ENCODE results near the gene ARHGAP40. TPM values are rescaled to one million over a fixed set of nuclear protein-coding genes. Genes with fewer than 3 reads are reported as not detected.

ARHGAP40 gene
- polyA plus RNA-seq, 3 donors from 2014 or later = not detected

GRCh38 chr20:38659597-38659880 is 57.9 kb downstream of the ARHGAP40 start:
- Mint-ChIP-seq H3K9me3 (no peaks in the 10 kb centered on the region), H3K4me1 (no peaks in the 10 kb centered on the region), H3K27ac (no peak overlapping the region), H3K36me3 (no peaks in the 10 kb centered on the region), H3K27me3 (ENCODE audit: low read depth in 3 of 3) (peaks cover 5 to 11% (median 6%) of the 10 kb centered on the region in 3 donors), H3K4me3 (no peak overlapping the region)
- no peak for DNase-seq

DNA sequence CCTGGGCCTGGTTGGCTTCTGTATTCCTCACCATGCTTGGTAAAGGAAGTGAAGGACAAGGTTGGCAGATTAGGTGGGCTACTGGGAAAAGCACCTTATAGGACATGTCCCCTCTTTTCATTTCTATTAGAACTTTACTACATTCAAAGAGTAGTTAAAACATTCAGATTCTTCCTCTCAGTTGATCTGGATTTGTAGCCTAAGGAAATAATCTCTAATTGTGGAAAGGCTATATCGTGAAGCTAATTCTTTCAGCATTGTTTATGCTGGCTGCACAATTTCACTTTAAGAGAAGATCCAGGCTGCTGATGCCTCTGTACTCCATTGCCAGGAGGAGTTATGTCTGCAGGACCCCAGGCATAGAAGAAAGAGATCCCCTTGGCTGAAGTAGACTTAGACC is 58.8 kb downstream of the ARHGAP40 start:
- no peak for DNase-seq

GRCh38 chr20:38663660-38664059 is 62.1 kb downstream of the ARHGAP40 start:
- Mint-ChIP-seq H3K4me1 (no peaks in the 10 kb centered on the region), H3K9me3 (no peaks in the 10 kb centered on the region), H3K27me3 (ENCODE audit: low read depth in 3 of 3) (peaks cover under 1 to 19% (median 6%) of the 10 kb centered on the region in 3 donors), H3K27ac (no peak overlapping the region), H3K36me3 (no peaks in the 10 kb centered on the region), H3K4me3 (no peak overlapping the region)
- DNase-seq = no peak

More for the DNA sequence above, 58.8 kb downstream of the ARHGAP40 start:
- H3K36me3 Mint-ChIP-seq = no peaks in the 10 kb centered on the region
- no peak overlapping the region for H3K4me3 Mint-ChIP-seq
- no peaks in the 10 kb centered on the region for H3K9me3 Mint-ChIP-seq
- no peak overlapping the region for H3K27ac Mint-ChIP-seq
- no peaks in the 10 kb centered on the region for H3K4me1 Mint-ChIP-seq
- peaks cover 4 to 13% (median 6%) of the 10 kb centered on the region in 3 donors for H3K27me3 Mint-ChIP-seq (ENCODE audit: low read depth in 3 of 3)

DNA sequence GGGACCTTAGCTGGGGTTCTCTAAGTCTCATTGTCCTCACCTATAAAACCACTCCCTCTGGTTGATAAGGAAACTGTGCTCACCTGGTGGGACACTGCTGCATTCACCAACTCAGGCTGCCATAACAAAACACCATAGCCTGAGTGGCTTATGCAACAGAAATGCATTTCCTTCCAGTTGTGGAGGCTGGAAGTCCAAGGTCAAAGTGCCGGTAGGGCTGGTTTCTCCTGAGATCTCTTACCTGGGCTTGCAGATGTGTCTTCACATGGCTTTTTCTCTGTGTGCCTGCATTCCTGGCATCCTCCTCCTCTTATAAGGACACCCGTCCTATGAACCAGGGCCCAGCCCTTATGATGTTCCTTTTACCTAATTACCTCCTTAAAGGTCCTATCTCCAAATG is 62.7 kb downstream of the ARHGAP40 start:
- Mint-ChIP-seq H3K36me3 (no peaks in the 10 kb centered on the region), H3K9me3 (no peaks in the 10 kb centered on the region), H3K27ac (no peak overlapping the region), H3K4me3 (no peak overlapping the region), H3K4me1 (no peaks in the 10 kb centered on the region), H3K27me3 (ENCODE audit: low read depth in 3 of 3) (peaks cover 4 to 20% (median 6%) of the 10 kb centered on the region in 3 donors)
- DNase-seq = no peak

GRCh38 chr20:38665094-38665493 is 63.5 kb downstream of the ARHGAP40 start:
- Mint-ChIP-seq H3K4me1 (no peaks in the 10 kb centered on the region), H3K27me3 (ENCODE audit: low read depth in 3 of 3) (peaks cover 4 to 21% (median 10%) of the 10 kb centered on the region in 3 donors), H3K4me3 (no peak overlapping the region), H3K36me3 (peaks cover 0 to 4% (median 0%) of the 10 kb centered on the region in 3 donors), H3K9me3 (no peaks in the 10 kb centered on the region), H3K27ac (no peak overlapping the region)
- no peak for DNase-seq

DNA sequence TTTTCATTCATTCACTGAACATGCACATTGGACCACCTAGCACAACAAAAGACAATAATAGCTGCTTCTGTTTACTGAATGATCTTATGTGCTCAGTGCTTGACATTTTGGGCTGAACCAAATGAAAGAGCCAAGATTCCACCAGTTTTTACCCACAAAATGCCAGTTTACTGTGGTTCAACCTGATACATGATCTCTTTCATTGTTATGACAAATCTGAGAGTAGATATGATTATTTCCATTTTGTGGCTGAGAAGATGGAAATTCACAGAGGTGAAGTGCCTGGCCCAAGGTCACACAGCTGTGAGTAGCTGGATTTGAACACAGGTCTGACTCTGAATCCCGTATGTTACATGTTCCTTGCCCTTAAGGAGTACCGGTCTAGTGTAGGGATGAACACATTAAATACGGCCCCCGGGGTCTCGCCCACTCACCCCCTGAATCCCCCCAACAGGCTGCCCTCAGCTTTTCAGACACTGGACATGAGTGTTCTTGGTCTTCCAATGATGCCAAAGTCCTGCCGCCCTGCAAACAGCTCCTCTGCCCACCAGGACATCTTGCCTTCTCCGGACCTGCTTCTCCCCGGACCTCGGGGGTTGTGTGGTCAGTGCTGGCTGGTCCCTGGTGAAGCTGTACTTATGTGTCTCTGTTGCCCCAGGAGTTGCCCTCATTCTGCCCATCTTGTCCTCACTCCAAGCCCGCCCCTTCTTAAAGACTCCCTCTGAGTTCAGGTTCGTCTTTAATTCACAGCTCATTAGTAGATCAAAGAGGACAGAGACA is 64.1 kb downstream of the ARHGAP40 start:
- Mint-ChIP-seq H3K36me3 (peaks cover 0 to 4% (median 0%) of the 10 kb centered on the region in 3 donors), H3K4me1 (no peaks in the 10 kb centered on the region), H3K4me3 (no peak overlapping the region), H3K27ac (no peak overlapping the region), H3K27me3 (ENCODE audit: low read depth in 3 of 3) (peaks cover 4 to 23% (median 14%) of the 10 kb centered on the region in 3 donors), H3K9me3 (no peaks in the 10 kb centered on the region)
- no peak for DNase-seq

GRCh38 chr20:38667417-38667956 is 65.9 kb downstream of the ARHGAP40 start:
- Mint-ChIP-seq H3K27ac (no peak overlapping the region), H3K9me3 (no peaks in the 10 kb centered on the region), H3K4me3 (no peak overlapping the region), H3K4me1 (no peaks in the 10 kb centered on the region), H3K27me3 (ENCODE audit: low read depth in 3 of 3) (peaks cover 4 to 25% (median 14%) of the 10 kb centered on the region in 3 donors), H3K36me3 (peaks cover 0 to 4% (median 0%) of the 10 kb centered on the region in 3 donors)
- DNase-seq = no peak

GRCh38 chr20:38669688-38670087 is 68.1 kb downstream of the ARHGAP40 start:
- H3K36me3 Mint-ChIP-seq = peaks cover 0 to 4% (median 0%) of the 10 kb centered on the region in 3 donors

DNA sequence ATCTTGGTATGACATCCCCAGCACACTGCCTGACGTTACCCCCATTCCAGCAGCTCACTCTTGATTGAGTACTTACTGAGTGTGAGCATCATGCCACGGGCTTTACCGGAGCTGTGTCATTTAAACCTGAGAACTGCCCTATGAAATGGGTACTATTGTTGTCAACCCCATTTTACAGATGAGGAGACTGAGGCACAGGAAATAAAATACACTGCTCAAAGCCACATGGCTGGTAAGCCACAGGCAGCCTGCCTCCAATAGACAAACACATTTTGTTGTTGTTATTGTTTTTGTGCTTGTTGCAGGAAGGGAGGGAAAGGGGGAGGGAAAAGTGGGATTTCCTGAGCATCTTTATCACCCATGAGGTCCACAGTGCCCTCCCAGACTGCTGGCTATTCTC is 69.2 kb downstream of the ARHGAP40 start:
- H3K4me3 Mint-ChIP-seq = no peak overlapping the region
- peaks cover 11 to 13% of the 10 kb centered on the region in 2 donors for H3K4me1 Mint-ChIP-seq
- H3K27me3 Mint-ChIP-seq (ENCODE audit: low read depth in 3 of 3) = peaks cover 5 to 27% (median 17%) of the 10 kb centered on the region in 3 donors
- H3K9me3 Mint-ChIP-seq = no peaks in the 10 kb centered on the region
- no peak overlapping the region for H3K27ac Mint-ChIP-seq
- peaks cover 0 to 4% (median 0%) of the 10 kb centered on the region in 3 donors for H3K36me3 Mint-ChIP-seq
- DNase-seq = no peak

More at GRCh38 chr20:38669688-38670087, 68.1 kb downstream of the ARHGAP40 start:
- Mint-ChIP-seq H3K27me3 (ENCODE audit: low read depth in 3 of 3) (peaks cover 4 to 28% (median 17%) of the 10 kb centered on the region in 3 donors), H3K27ac (no peak overlapping the region), H3K4me1 (peaks cover 8 to 9% of the 10 kb centered on the region in 2 donors), H3K9me3 (no peaks in the 10 kb centered on the region), H3K4me3 (peak overlapping the region in 1 of 5 donors; percentile 4)
- no peak for DNase-seq

DNA sequence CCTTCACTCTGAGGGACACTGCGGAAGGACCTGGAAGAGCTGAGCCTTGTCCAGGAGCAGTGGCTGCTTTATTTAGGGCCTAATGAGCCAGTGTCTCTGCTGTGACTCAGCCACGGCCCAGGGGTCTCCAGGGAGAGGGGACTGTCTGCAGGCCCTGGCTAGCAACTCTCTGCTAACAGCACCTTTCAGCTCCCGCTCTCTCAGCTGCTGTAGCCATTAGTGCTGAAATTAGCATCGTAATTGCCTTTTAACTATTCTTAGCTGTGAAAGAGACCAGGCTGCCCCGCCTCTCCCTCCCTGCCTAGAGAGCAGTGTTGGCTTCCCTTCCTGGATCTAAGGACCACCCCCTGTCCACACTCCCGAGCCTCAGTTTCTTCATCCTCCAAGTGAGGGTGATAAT is 69.6 kb downstream of the ARHGAP40 start:
- peaks cover 5 to 23% (median 17%) of the 10 kb centered on the region in 3 donors for H3K27me3 Mint-ChIP-seq (ENCODE audit: low read depth in 3 of 3)
- H3K9me3 Mint-ChIP-seq = no peaks in the 10 kb centered on the region
- H3K27ac Mint-ChIP-seq = no peak overlapping the region
- H3K4me3 Mint-ChIP-seq = no peak overlapping the region
- H3K36me3 Mint-ChIP-seq = peaks cover 0 to 4% (median 0%) of the 10 kb centered on the region in 3 donors
- DNase-seq = no peak
- H3K4me1 Mint-ChIP-seq = peaks cover 11 to 13% of the 10 kb centered on the region in 2 donors

GRCh38 chr20:38671701-38672292 is 70.2 kb downstream of the ARHGAP40 start:
- H3K27me3 Mint-ChIP-seq (ENCODE audit: low read depth in 3 of 3) = peaks cover 5 to 23% (median 17%) of the 10 kb centered on the region in 3 donors
- peaks cover 11 to 13% of the 10 kb centered on the region in 2 donors for H3K4me1 Mint-ChIP-seq
- H3K9me3 Mint-ChIP-seq = no peaks in the 10 kb centered on the region
- H3K36me3 Mint-ChIP-seq = peaks cover 0 to 4% (median 0%) of the 10 kb centered on the region in 3 donors
- no peak overlapping the region for H3K27ac Mint-ChIP-seq
- no peak overlapping the region for H3K4me3 Mint-ChIP-seq
- DNase-seq = no peak

DNA sequence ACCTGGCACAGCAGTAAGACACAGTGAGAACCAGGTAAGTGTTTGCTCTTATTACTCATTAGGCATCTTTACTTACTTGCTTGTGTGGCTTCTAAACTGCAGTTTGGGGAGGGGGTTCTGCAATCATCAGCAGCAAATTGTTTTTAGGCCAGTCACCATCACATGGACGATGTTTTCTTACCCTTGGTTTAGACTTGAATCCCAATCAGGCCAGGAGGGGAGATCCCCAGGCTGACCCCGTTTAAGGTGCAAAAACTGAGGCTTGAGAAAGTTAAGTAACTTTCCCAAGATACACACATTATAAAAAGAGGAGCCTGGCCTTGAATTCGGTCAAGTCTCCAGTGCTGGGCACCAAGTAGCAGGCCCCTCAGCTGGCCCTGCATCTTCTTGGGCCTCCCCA is 70.9 kb downstream of the ARHGAP40 start:
- peaks cover 0 to 4% (median 0%) of the 10 kb centered on the region in 3 donors for H3K36me3 Mint-ChIP-seq
- H3K4me1 Mint-ChIP-seq = peaks cover 11 to 13% of the 10 kb centered on the region in 2 donors
- DNase-seq = no peak
- H3K4me3 Mint-ChIP-seq = peak overlapping the region in 3 of 5 donors; percentile 36 to 50 (median 49)
- no peaks in the 10 kb centered on the region for H3K9me3 Mint-ChIP-seq
- H3K27ac Mint-ChIP-seq = no peak overlapping the region
- H3K27me3 Mint-ChIP-seq (ENCODE audit: low read depth in 3 of 3) = peaks cover 5 to 23% (median 17%) of the 10 kb centered on the region in 3 donors

GRCh38 chr20:38673261-38673660 is 71.7 kb downstream of the ARHGAP40 start:
- H3K4me3 Mint-ChIP-seq = peak overlapping the region; percentile 85 to 96 (median 90)
- peaks cover 0 to 4% (median 0%) of the 10 kb centered on the region in 3 donors for H3K36me3 Mint-ChIP-seq
- H3K4me1 Mint-ChIP-seq = peaks cover 11 to 13% of the 10 kb centered on the region in 2 donors
- H3K9me3 Mint-ChIP-seq = no peaks in the 10 kb centered on the region
- DNase-seq = no peak
- peak overlapping the region in 5 of 6 donors; percentile 73 to 92 (median 86) for H3K27ac Mint-ChIP-seq
- H3K27me3 Mint-ChIP-seq (ENCODE audit: low read depth in 3 of 3) = peaks cover 5 to 20% (median 16%) of the 10 kb centered on the region in 3 donors

DNA sequence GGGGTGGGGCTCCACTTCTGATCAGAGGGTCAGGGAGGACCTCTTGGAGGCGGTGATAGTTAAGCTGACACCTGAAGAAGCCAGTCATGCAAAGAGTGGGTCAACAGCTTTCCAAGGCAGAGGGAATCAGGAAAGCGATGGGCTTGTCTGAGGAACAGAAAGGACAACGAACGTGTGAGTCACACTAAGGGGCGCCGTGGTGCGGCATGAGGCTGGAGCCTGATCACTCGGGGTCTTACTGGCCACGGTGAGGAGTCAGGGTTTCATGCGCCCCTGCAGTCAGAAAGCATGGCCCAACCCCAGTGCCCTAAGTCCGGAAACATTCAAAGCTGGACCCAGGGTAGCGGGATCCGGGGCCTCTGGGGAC is 72.1 kb downstream of the ARHGAP40 start:
- H3K9me3 Mint-ChIP-seq = no peaks in the 10 kb centered on the region
- H3K4me1 Mint-ChIP-seq = peaks cover 11 to 13% of the 10 kb centered on the region in 2 donors
- peak overlapping the region; percentile 85 to 96 (median 90) for H3K4me3 Mint-ChIP-seq
- peak overlapping the region in 5 of 6 donors; percentile 73 to 92 (median 86) for H3K27ac Mint-ChIP-seq
- DNase-seq = peak in 1 of 3 donors; percentile 22
- H3K27me3 Mint-ChIP-seq (ENCODE audit: low read depth in 3 of 3) = peaks cover 4 to 17% (median 16%) of the 10 kb centered on the region in 3 donors
- peaks cover 0 to 4% (median 0%) of the 10 kb centered on the region in 3 donors for H3K36me3 Mint-ChIP-seq

Measured in immature natural killer cell (primary cell).